Gastroesophageal sphincter (tissue), 4 donors: ENCODE results near the gene TTLL12. TPM values are rescaled to one million over a fixed set of nuclear protein-coding genes. Genes with fewer than 3 reads are reported as not detected.

Source experiments
- ATAC-seq: fragments of 150-250 bp; one replicate; pipeline ENCODE4 v1.9.1; 2016; ENCODE audit warnings: mild to moderate bottlenecking, moderate library complexity
- H3K27ac ChIP-seq, 4 donors: fragments of 200-600 bp; sonication (generic) in 3 of 4; 1 replicate in 3 of 4; 2 replicates in 1 of 4; pipeline ENCODE4 v1.5.1; 2016 to 2019
- H3K27me3 ChIP-seq: fragments of 200-600 bp; sonication (generic); one replicate; pipeline ENCODE4 v1.5.1; 2019
- H3K36me3 ChIP-seq, 2 donors: fragments of 200-600 bp; sonication (generic); one replicate each; pipeline ENCODE4 v1.5.1; 2019; ENCODE audit warnings: control low read depth in 1 of 2
- H3K4me1 ChIP-seq, 3 donors: fragments of 200-600 bp; sonication (generic); 1 replicate in 2 of 3; 2 replicates in 1 of 3; pipeline ENCODE4 v1.5.1; 2016 to 2019; ENCODE audit warnings: control low read depth in 2 of 3
- H3K4me3 ChIP-seq, 2 donors: fragments of 200-600 bp; sonication (generic); one replicate each; pipeline ENCODE4 v1.5.1; 2019; ENCODE audit warnings: mild to moderate bottlenecking in 1 of 2, moderate library complexity in 1 of 2
- H3K9me3 ChIP-seq, 3 donors: fragments of 200-600 bp; sonication (generic); one replicate each; pipeline ENCODE4 v1.5.1; 2017 to 2019; ENCODE audit warnings: control low read depth in 2 of 3
- EP300 ChIP-seq: sonication (generic); formaldehyde crosslinking; IDR thresholded peaks from one replicate; pipeline ENCODE4 v1.6.1; 2017; ENCODE audit warnings: antibody characterized with exemption, mild to moderate bottlenecking
- POLR2A ChIP-seq, 2 donors: fragments of 450-650 bp; IDR thresholded peaks; one replicate each; pipeline ENCODE4 v1.6.1; 2017; ENCODE audit warnings: antibody characterized with exemption in 2 of 2, mild to moderate bottlenecking in 2 of 2, moderate library complexity in 1 of 2
- POLR2AphosphoS5 ChIP-seq: sonication (generic); formaldehyde crosslinking; IDR thresholded peaks from one replicate; pipeline ENCODE4 v1.6.1; 2017; ENCODE audit warnings: antibody characterized with exemption
- WGBS, 2 donors: methylation state at CpG; one replicate each; pipeline ENCODE4 v1.1.5; 2018; ENCODE audit warnings: low coverage in 1 of 2; 5-methylcytosine and 5-hydroxymethylcytosine counted together
- total RNA-seq, 4 donors: library from RNA; depleted of rRNA; stranded (reverse); fragments of >200 nt; gene quantifications; one replicate each; pipeline ENCODE4 v1.1.0, GENCODE V29; 2016
- TF ChIP-seq, protein P1 (sequence below), 4 experiments: fragments of 200-600 bp in 2 of 4; fragments of 450-650 bp in 2 of 4; sonication (generic) in 1 of 4; IDR thresholded peaks; one replicate each; pipeline ENCODE4 v1.5.1; 2017 to 2019; ENCODE audit warnings: antibody characterized with exemption in 4 of 4, mild to moderate bottlenecking in 2 of 4, moderate library complexity in 2 of 4

The TTLL12 gene
- total RNA-seq, 4 donors from 2014 or later = 20.8 to 34.5 (median 23.4) TPM

DNA sequence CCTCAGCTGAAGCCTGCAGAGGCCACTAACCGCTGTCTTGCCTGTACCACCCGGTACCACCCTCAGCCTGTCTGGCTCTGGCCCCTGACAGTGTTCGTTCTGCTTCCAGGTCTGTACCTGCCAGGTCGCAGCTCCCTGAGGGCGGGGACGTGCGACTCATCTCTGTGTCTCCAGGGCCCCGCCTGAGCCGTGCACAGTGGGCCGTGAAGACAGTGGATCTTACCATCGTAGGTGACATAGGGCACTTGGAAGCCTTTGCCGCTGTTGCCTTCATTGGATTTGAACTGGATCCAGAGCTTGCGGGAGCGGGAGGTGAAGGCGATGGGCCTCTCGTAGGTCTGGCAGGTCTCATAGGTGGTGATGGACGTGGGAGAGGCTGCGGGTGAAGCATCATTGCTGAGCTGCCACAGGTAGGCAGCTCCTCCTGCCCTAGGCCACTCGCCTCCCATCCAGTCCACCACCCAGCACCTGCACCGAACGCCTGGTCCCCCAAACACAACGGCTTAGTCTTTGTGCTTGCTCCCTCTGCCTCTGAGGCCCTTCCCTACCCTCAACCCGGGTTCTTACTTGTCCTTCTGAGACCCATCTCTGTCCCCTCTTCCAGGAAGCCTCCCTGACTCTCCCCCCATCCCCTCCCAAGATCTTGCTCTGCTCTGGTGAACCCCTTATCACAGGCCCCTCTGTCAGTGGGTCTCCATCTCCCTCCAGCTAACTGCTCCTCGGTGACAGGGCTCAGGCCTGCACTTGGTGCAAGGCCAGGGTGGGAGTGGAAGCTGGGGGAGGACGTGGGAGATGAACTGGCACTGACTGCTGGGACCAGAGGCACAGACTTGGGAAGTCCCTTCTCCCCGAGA lies 21.1 kb upstream of the TTLL12 start:
- 80 to 84% methylated on average over 6 to 7 of the region's 26 CpGs for whole genome bisulfite sequencing, 2 donors
- ATAC-seq = no peak
- peaks cover 0 to 89% of the 10 kb centered on the region in 2 donors for H3K36me3 ChIP-seq

DNA sequence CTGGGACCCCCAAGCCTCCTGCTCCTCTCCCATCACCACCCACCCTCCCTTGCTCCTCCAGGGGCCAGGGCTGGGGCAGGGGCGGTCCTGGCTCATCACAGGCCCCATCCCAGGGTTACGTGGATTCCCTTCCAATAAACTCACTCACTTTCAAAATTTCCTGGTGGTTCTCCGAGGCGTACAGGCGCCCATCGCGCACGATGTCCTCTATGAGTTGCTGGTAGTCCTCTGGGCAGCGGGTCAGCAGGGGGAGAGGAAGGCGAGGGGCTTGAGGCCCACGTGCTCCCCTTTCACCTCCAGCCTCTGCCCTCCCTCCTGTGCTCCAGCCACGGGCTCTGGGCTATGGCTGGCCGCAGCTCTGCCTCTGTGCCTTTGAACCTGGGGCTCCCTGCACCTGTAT lies 20.5 kb upstream of the TTLL12 start:
- H3K27me3 ChIP-seq = no peaks in the 10 kb centered on the region

More for the DNA sequence above, 21.1 kb upstream of the TTLL12 start:
- no peaks in the 10 kb centered on the region for H3K9me3 ChIP-seq
- no peaks in the 10 kb centered on the region for H3K4me1 ChIP-seq
- no peaks in the 10 kb centered on the region for H3K27me3 ChIP-seq
- no peak overlapping the region for H3K27ac ChIP-seq
- TF ChIP-seq POLR2AphosphoS5 = no peak
- no peak for TF ChIP-seq POLR2A (IDR thresholded peaks at IDR 0.05)
- no peak for TF ChIP-seq EP300
- TF ChIP-seq, protein P1, sequence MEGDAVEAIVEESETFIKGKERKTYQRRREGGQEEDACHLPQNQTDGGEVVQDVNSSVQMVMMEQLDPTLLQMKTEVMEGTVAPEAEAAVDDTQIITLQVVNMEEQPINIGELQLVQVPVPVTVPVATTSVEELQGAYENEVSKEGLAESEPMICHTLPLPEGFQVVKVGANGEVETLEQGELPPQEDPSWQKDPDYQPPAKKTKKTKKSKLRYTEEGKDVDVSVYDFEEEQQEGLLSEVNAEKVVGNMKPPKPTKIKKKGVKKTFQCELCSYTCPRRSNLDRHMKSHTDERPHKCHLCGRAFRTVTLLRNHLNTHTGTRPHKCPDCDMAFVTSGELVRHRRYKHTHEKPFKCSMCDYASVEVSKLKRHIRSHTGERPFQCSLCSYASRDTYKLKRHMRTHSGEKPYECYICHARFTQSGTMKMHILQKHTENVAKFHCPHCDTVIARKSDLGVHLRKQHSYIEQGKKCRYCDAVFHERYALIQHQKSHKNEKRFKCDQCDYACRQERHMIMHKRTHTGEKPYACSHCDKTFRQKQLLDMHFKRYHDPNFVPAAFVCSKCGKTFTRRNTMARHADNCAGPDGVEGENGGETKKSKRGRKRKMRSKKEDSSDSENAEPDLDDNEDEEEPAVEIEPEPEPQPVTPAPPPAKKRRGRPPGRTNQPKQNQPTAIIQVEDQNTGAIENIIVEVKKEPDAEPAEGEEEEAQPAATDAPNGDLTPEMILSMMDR (IDR thresholded peaks at IDR 0.05) = no peak
- H3K4me3 ChIP-seq = no peak overlapping the region

DNA sequence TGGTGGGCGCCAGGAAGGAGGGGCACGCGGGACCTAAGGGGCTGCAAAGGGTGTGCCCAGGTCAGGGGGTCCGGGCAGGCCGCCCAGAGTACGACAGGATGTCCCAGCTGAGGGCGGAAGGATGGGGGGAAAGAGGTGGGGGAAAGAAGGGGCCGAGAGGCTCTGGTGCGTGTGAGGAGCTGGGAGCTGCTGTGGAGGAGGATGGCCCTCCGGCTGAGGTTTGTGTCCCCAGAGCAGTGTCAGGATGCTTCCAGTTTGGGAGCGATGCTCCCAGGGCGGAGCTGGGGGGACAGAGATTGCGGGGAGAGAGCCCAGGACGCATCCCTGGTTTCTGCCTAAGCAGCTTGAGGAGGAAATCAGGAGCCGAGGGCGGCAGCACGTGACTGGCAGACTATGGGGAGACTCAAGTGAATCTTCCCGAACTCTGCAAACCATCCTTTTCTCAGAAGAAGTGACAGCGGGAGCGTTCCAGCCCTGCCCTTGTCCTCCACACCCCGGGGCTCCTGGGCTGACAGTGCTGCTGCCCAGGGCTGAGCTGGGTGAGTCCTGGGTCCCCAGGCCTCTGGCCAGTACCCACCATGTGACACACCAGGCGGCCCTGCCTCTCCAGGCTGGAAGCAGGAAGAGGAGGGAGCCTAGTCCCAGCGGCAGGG lies 19.7 kb upstream of the TTLL12 start:
- ATAC-seq = no peak
- Histone ChIP-seq H3K27ac (no peak overlapping the region), H3K9me3 (no peaks in the 10 kb centered on the region), H3K27me3 (no peaks in the 10 kb centered on the region), H3K4me3 (no peak overlapping the region), H3K4me1 (no peaks in the 10 kb centered on the region), H3K36me3 (peaks cover 0 to 89% of the 10 kb centered on the region in 2 donors)
- TF ChIP-seq POLR2A (IDR thresholded peaks at IDR 0.05) (no peak), EP300 (no peak), POLR2AphosphoS5 (no peak)
- TF ChIP-seq, protein P1 (IDR thresholded peaks at IDR 0.05) = no peak
- WGBS, 2 donors = 55 to 72% methylated on average over 4 to 6 of the region's 23 CpGs

More for the DNA sequence above, 20.5 kb upstream of the TTLL12 start:
- ATAC-seq = no peak
- WGBS, 2 donors = 53% methylated on average over 3 of the region's 13 CpGs; no CpG with 5 or more reads in 1 of the 2 donors
- Histone ChIP-seq H3K27ac (no peak overlapping the region), H3K9me3 (no peaks in the 10 kb centered on the region), H3K4me3 (no peak overlapping the region), H3K36me3 (peaks cover 0 to 89% of the 10 kb centered on the region in 2 donors), H3K4me1 (no peaks in the 10 kb centered on the region)
- no peak for TF ChIP-seq EP300
- no peak for TF ChIP-seq POLR2AphosphoS5
- TF ChIP-seq, protein P1 (IDR thresholded peaks at IDR 0.05) = no peak
- TF ChIP-seq POLR2A (IDR thresholded peaks at IDR 0.05) = no peak

DNA sequence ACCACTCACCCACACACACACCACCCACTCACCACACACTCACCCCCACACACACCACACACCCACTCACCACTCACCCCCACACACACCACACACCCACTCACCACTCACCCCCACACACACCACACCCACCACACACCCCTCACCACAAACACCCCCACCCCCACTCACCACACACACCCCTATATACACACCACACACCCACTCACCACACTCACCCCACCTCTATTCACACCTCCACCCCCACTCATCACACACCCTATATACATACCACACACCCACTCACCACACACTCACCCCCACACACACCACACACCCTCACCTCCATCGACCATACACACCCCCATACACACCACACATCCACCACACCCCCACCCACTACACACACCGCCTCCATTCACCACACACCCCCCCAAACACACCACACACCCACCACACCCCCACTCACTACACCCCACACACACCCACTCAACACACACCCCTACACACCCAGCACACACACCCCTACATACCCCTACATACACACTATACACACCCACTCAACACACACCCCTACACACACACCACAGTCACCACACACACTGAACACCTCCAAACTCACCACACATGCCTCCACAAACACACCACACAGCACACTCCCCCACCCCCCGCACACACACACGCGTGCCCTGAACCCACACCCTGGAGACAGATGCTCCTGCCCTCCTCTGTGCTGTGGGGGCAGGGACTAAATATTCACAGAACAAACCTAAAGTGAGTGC lies 19.0 kb upstream of the TTLL12 start:
- no peaks in the 10 kb centered on the region for H3K27me3 ChIP-seq
- H3K4me3 ChIP-seq = no peak overlapping the region
- H3K27ac ChIP-seq = no peak overlapping the region
- TF ChIP-seq POLR2AphosphoS5 (no peak), POLR2A (IDR thresholded peaks at IDR 0.05) (no peak), EP300 (no peak)
- TF ChIP-seq, protein P1 (IDR thresholded peaks at IDR 0.05) = no peak
- ATAC-seq = no peak
- no peaks in the 10 kb centered on the region for H3K4me1 ChIP-seq
- 83 to 86% methylated on average over 2 to 4 of the region's 5 CpGs for WGBS, 2 donors
- peaks cover 0 to 86% of the 10 kb centered on the region in 2 donors for H3K36me3 ChIP-seq
- H3K9me3 ChIP-seq = no peaks in the 10 kb centered on the region
